H7 (cell line): ENCODE measurements around the gene B4GALT5. TPM values are rescaled to one million over a fixed set of nuclear protein-coding genes. Genes with fewer than 3 reads are reported as not detected.
A peak's percentile ranks its signal among the peaks of the same experiment; 100 is the strongest.
"Not testable (repeated sequence)": the region's sequence is repeated elsewhere in the genome, so short reads cannot be mapped to it uniquely, and the experiment has no call there.

ENCODE experiments used
- DNase-seq: peaks from one replicate; pipeline ENCODE4 v3.0.0; 2012
- H3K27me3 ChIP-seq: 2 replicates; pipeline ENCODE4 v1.6.0; 2011; ENCODE audit warnings: mild to moderate bottlenecking, low read length; ENCODE audit not compliant: control insufficient read depth, insufficient read depth
- H3K36me3 ChIP-seq: replicated peaks from 2 replicates; pipeline ENCODE4 v1.5.1; 2011; ENCODE audit warnings: low read length; ENCODE audit not compliant: control insufficient read depth, insufficient read depth
- H3K4me3 ChIP-seq: 2 replicates; pipeline ENCODE4 v1.5.1; 2011; ENCODE audit warnings: low read depth, mild to moderate bottlenecking, control low read depth, low read length, moderate library complexity; ENCODE audit not compliant: insufficient read depth
- total RNA-seq: library from RNA; depleted of rRNA; stranded (reverse); fragments of >200 nt; shearing (Covaris generic); gene quantifications from 2 replicates; pipeline ENCODE4 v1.2.3, GENCODE V29; 2014

The B4GALT5 gene
- total RNA-seq, 1 experiment from 2014 or later = 31.7 TPM

- DNase-seq, H3K36me3 ChIP-seq, H3K27me3 ChIP-seq, H3K4me3 ChIP-seq: not testable (repeated sequence)
These were observed 7.6 kb upstream of the B4GALT5 start for GRCh38 chr20:49721326-49721725.

- DNase-seq = no peak
- Histone ChIP-seq H3K36me3 (no peaks in the 10 kb centered on the region), H3K27me3 (no peaks in the 10 kb centered on the region), H3K4me3 (no peak overlapping the region)
These were observed 1.8 kb upstream of the B4GALT5 start for GRCh38 chr20:49715466-49715865.

DNA sequence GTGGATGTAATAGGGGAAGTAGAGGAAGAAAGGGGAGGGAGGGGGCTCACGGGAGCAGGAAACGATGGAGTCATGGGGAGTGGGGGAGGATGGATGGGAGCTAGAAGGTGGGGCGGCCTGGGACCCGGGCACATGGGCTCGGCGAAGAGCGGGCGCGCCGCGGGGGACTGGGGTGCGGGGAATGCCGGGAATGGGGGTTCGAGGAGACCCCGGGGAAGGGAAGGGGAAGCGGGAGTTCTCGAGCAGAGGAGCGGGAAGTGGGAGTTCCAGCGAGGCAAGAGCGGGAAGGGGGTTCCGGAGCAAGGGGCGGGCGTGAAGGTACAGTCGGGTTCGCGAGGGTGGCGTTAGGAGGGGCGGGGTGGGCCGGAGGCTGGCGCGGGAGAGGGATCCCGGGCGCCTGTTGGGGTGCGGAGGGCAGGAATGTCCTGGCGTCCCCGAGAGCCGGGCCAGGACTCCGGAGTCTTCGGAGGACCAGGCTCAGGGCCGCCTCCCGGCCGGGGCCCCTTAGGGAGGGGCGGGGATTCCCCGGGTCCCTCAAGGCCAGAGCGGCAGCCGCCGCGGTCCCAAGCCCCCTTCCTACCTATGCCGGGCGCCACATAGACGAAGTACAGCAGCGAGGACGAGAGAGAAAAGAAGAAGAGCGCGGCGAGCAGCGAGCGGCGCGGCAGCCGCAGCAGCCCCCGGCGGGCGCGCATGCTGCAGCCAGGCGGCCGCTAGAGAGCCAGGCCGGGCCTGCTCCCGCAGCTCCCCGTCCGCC, 504 bp downstream of the B4GALT5 start:
- Histone ChIP-seq H3K27me3 (no peaks in the 10 kb centered on the region), H3K36me3 (no peaks in the 10 kb centered on the region), H3K4me3 (peak overlapping the region; percentile 91)
- DNase-seq = peak; percentile 78

DNA sequence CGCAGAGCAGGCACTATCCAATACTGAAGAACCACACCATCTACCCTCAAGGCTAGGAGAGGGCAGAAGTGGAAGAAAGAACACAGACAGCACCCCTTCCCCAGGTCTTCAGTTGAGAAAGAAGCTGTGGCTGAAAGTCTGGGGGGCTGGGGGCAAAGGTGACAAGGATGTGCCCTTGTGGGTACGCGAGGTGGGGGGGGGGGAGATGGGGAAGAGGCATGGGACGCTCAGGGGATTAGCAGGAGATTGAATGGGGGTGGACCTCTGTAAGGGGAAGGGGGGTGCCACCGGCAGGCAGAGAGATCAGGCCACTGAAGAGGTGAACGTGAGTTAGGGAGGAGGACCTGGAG, 1.1 kb downstream of the B4GALT5 start:
- Histone ChIP-seq H3K4me3 (peak overlapping the region; percentile 91), H3K36me3 (no peaks in the 10 kb centered on the region), H3K27me3 (no peaks in the 10 kb centered on the region)
- no peak for DNase-seq

DNA sequence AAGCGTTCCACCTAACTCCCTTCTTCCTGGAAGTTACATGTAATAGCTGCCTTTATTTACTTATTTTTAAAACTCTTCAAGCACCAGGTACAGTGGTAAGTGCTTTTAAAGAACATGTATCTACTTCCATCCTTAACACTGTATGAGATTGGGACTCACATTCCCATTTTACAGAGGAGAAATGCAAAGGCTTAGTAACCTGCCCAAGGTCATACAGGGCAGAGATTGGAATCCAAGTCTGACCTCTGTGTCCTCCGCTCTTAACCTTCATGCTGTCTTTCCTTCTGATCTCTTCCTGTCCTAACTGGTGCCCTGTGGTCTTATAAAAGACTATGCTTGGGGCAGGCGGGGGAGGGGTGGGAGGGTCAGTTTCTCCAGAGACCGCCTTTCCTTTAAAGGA, 1.6 kb downstream of the B4GALT5 start:
- H3K36me3 ChIP-seq = no peaks in the 10 kb centered on the region
- no peak for DNase-seq
- no peaks in the 10 kb centered on the region for H3K27me3 ChIP-seq
- peak overlapping the region; percentile 91 for H3K4me3 ChIP-seq

DNA sequence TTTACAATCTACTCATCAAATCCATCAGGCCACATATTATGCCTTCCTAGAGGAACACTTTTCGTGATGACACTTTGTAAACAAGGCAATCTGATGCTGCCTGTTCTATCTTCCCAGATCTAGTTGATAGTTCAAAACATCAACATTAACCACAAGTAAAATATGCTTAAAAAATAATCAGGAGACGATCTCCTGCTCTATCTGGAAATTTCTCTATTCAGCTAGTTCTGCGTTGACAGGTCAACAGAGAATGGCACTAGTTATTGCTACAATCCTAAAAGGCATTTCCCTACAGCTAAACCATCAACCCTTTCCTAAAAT, 2.1 kb downstream of the B4GALT5 start:
- no peak overlapping the region for H3K4me3 ChIP-seq
- no peak for DNase-seq
- no peaks in the 10 kb centered on the region for H3K27me3 ChIP-seq
- no peaks in the 10 kb centered on the region for H3K36me3 ChIP-seq

- no peak for DNase-seq
- Histone ChIP-seq H3K36me3 (no peaks in the 10 kb centered on the region), H3K27me3 (no peaks in the 10 kb centered on the region), H3K4me3 (no peak overlapping the region)
These were observed 2.6 kb downstream of the B4GALT5 start for GRCh38 chr20:49710971-49711666.

DNA sequence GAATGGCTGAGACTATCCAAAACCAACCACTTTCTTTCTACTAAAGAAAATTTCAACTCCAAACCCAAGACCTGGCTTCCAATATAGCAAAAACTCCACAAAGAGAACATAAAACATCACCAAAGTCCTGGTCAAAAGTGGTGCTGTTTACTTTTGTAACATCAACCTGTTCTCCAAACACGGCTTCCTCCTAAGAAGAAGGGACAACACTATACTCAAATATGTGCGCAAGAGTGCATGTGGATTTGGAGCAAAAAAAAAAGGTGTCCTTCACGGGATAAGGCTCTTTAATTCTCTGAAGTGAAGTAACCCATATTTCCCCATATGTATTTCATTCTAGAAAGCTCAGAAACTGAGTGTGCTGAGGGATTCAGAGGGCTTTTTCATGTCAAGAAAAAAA, 6.6 kb downstream of the B4GALT5 start:
- H3K4me3 ChIP-seq = no peak overlapping the region
- no peaks in the 10 kb centered on the region for H3K27me3 ChIP-seq
- DNase-seq = no peak
- no peaks in the 10 kb centered on the region for H3K36me3 ChIP-seq

- Histone ChIP-seq H3K27me3 (no peaks in the 10 kb centered on the region), H3K36me3 (no peaks in the 10 kb centered on the region), H3K4me3 (no peak overlapping the region)
- peak; percentile 55 for DNase-seq
These were observed 7.0 kb downstream of the B4GALT5 start for GRCh38 chr20:49706630-49707091.

DNA sequence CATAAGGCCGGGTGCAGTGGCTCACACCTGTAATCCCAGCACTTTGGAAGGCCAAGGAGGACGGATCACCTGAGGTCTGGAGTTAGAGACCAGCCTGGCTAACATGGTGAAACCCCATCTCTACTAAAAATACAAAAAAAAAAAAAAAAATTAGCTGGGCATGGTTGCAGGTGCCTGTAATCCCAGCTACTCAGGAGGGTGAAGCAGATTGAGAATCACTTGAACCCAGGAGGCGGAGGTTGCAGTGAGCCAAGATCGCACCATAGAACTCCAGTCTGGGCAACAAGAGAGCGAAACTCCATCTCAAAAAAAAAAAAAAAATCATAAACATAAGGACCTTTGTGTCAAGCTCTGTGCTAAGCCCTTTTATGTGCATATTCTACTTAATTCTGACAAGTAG, 7.8 kb downstream of the B4GALT5 start:
- not testable (repeated sequence) for H3K36me3 ChIP-seq, H3K4me3 ChIP-seq, DNase-seq, H3K27me3 ChIP-seq

DNA sequence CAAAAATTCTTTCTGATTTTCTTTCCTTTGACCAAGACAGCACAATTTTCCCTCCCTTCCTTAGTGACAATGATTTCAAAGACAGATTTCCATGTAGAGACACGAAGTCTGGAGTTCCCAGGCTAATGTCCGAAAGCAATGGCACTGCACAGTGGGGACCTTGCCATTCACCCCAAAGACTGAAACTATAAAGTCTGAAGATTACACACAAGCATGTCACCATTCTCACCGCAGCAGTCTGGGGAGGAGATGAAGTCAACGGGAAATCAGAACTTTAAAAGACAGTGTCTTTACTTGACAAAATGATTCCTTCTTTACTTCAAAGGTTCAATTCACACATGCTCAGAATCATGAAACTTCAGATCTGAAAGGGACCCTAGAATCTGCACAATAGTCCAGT, 8.3 kb downstream of the B4GALT5 start:
- H3K36me3 ChIP-seq = no peaks in the 10 kb centered on the region
- H3K27me3 ChIP-seq = no peaks in the 10 kb centered on the region
- DNase-seq = no peak
- H3K4me3 ChIP-seq = no peak overlapping the region

GRCh38 chr20:49704932-49705336, 8.7 kb downstream of the B4GALT5 start:
- Histone ChIP-seq H3K36me3 (no peaks in the 10 kb centered on the region), H3K27me3 (no peaks in the 10 kb centered on the region), H3K4me3 (no peak overlapping the region)
- no peak for DNase-seq

- no peaks in the 10 kb centered on the region for H3K27me3 ChIP-seq
- no peak overlapping the region for H3K4me3 ChIP-seq
- DNase-seq = no peak
- no peaks in the 10 kb centered on the region for H3K36me3 ChIP-seq
These were observed 11.8 kb downstream of the B4GALT5 start for GRCh38 chr20:49701916-49702315.

DNA sequence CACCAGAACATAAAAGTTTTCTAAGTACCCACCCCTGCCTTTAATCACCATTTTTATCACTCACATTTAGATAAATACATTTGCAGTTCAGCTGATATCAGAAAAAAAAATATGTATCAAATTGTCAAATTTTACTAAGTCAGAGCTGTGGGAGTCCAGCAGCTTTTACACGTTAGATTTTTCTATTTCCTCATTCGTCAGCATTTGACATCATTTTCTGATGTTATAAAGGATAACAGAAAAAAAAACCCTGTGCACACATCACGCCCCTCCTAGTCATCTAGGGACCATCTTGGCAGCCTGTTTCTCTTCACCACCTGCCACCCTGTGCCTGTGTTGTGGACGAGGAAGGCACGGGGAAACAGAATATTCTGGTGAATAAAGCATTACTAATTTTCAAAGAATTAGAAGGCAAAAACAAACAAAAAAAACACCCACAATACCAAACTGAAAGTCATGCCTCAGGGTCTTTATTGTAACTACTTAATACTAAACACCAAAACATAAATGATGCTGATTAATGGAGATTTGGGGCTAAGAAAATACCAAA, 12.4 kb downstream of the B4GALT5 start:
- H3K36me3 ChIP-seq = no peaks in the 10 kb centered on the region
- no peak overlapping the region for H3K4me3 ChIP-seq
- no peaks in the 10 kb centered on the region for H3K27me3 ChIP-seq

GRCh38 chr20:49700411-49701185, 13.1 kb downstream of the B4GALT5 start:
- Histone ChIP-seq H3K4me3 (no peak overlapping the region), H3K27me3 (no peaks in the 10 kb centered on the region), H3K36me3 (no peaks in the 10 kb centered on the region)
- no peak for DNase-seq

More for the DNA sequence above, 12.4 kb downstream of the B4GALT5 start:
- no peak for DNase-seq
